ENCODE data around the gene SPEN. TPM values are rescaled to one million over a fixed set of nuclear protein-coding genes. Genes with fewer than 3 reads are reported as not detected.
"Not testable (repeated sequence)": the region's sequence is repeated elsewhere in the genome, so short reads cannot be mapped to it uniquely, and the experiment has no call there.

SPEN gene
- total RNA-seq, 1 donor from 2014 or later: 10.4 TPM

GRCh38 chr1:15882665-15883064, 35.2 kb downstream of the SPEN start:
- no peak for DNase-seq (ENCODE audit: low read depth)
- no peak overlapping the region for H3K4me3 ChIP-seq (ENCODE audit: low read depth, low read length)
- no peak for TF ChIP-seq CTCF (conservative IDR thresholded peaks at IDR 0.05; ENCODE audit: low read depth, low read length)

- DNase-seq (ENCODE audit: low read depth): no peak
These were observed 35.8 kb downstream of the SPEN start for GRCh38 chr1:15883326-15883725.

GRCh38 chr1:15884477-15884876, 37.0 kb downstream of the SPEN start:
- DNase-seq (ENCODE audit: low read depth): no peak
- H3K4me3 ChIP-seq (ENCODE audit: low read depth, low read length): no peak overlapping the region
- TF ChIP-seq CTCF (conservative IDR thresholded peaks at IDR 0.05; ENCODE audit: low read depth, low read length): no peak

More at GRCh38 chr1:15883326-15883725, 35.8 kb downstream of the SPEN start:
- no peak for TF ChIP-seq CTCF (conservative IDR thresholded peaks at IDR 0.05; ENCODE audit: low read depth, low read length)
- no peak overlapping the region for H3K4me3 ChIP-seq (ENCODE audit: low read depth, low read length)

- no peak for DNase-seq (ENCODE audit: low read depth)
- no peak for TF ChIP-seq CTCF (conservative IDR thresholded peaks at IDR 0.05; ENCODE audit: low read depth, low read length)
- H3K4me3 ChIP-seq (ENCODE audit: low read depth, low read length): peak overlapping the region; percentile 48
These were observed 37.8 kb downstream of the SPEN start for GRCh38 chr1:15885269-15885668.

GRCh38 chr1:15885701-15886610, 38.4 kb downstream of the SPEN start:
- peak overlapping the region; percentile 48 for H3K4me3 ChIP-seq (ENCODE audit: low read depth, low read length)
- peak; percentile 29 for TF ChIP-seq CTCF (conservative IDR thresholded peaks at IDR 0.05; ENCODE audit: low read depth, low read length)
- no peak for DNase-seq (ENCODE audit: low read depth)

- no peak for DNase-seq (ENCODE audit: low read depth)
- H3K4me3 ChIP-seq (ENCODE audit: low read depth, low read length): peak overlapping the region; percentile 48
- no peak for TF ChIP-seq CTCF (conservative IDR thresholded peaks at IDR 0.05; ENCODE audit: low read depth, low read length)
These were observed 39.2 kb downstream of the SPEN start for GRCh38 chr1:15886611-15887167.

- H3K4me3 ChIP-seq (ENCODE audit: low read depth, low read length); DNase-seq (ENCODE audit: low read depth): not testable (repeated sequence)
These were observed 45.5 kb downstream of the SPEN start for GRCh38 chr1:15892857-15893599.

Data from epithelial cell of proximal tubule (primary cell).